ENCODE data around the gene CAVIN3. TPM values are rescaled to one million over a fixed set of nuclear protein-coding genes. Genes with fewer than 3 reads are reported as not detected.

CAVIN3 gene
- total and polyA plus RNA-seq, 8 donors = 12.8 to 166 (median 54.2) TPM

GRCh38 chr11:6326303-6326702, 6.0 kb upstream of the CAVIN3 start:
- peaks cover 7 to 30% (median 12%) of the 10 kb centered on the region in 4 donors for H3K4me1 ChIP-seq
- no peak for DNase-seq
- no peaks in the 10 kb centered on the region for H3K9me3 ChIP-seq
- no peak overlapping the region for H3K4me3 ChIP-seq
- H3K36me3 ChIP-seq = no peaks in the 10 kb centered on the region
- no peak overlapping the region for H3K27ac ChIP-seq
- H3K27me3 ChIP-seq = no peaks in the 10 kb centered on the region
- intact Hi-C loops (cut with DNase I; ENCODE audit: low total_unique reads) = no loop called here
- TF ChIP-seq POLR2A (IDR thresholded peaks at IDR 0.05) = no peak
- TF ChIP-seq POLR2AphosphoS5 (IDR thresholded peaks at IDR 0.05) = no peak
- TF ChIP-seq EP300 (IDR thresholded peaks at IDR 0.05) = no peak
- TF ChIP-seq, protein P1, sequence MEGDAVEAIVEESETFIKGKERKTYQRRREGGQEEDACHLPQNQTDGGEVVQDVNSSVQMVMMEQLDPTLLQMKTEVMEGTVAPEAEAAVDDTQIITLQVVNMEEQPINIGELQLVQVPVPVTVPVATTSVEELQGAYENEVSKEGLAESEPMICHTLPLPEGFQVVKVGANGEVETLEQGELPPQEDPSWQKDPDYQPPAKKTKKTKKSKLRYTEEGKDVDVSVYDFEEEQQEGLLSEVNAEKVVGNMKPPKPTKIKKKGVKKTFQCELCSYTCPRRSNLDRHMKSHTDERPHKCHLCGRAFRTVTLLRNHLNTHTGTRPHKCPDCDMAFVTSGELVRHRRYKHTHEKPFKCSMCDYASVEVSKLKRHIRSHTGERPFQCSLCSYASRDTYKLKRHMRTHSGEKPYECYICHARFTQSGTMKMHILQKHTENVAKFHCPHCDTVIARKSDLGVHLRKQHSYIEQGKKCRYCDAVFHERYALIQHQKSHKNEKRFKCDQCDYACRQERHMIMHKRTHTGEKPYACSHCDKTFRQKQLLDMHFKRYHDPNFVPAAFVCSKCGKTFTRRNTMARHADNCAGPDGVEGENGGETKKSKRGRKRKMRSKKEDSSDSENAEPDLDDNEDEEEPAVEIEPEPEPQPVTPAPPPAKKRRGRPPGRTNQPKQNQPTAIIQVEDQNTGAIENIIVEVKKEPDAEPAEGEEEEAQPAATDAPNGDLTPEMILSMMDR (IDR thresholded peaks at IDR 0.05) = no peak

- TF ChIP-seq POLR2AphosphoS5 (IDR thresholded peaks at IDR 0.05) = no peak
- TF ChIP-seq EP300 (IDR thresholded peaks at IDR 0.05) = no peak
- no peak for TF ChIP-seq POLR2A (IDR thresholded peaks at IDR 0.05)
- TF ChIP-seq, protein P1 (IDR thresholded peaks at IDR 0.05) = no peak
- peaks cover 0 to 19% (median 6%) of the 10 kb centered on the region in 3 donors for H3K27me3 ChIP-seq
- H3K9me3 ChIP-seq = no peaks in the 10 kb centered on the region
- WGBS, 5 donors = 26 to 54% (median 48%) methylated on average over 1 of the region's 1 CpG
- intact Hi-C loops (cut with DNase I; ENCODE audit: low total_unique reads) = no loop called here
- H3K36me3 ChIP-seq = no peaks in the 10 kb centered on the region
- H3K4me3 ChIP-seq = no peak overlapping the region
- peaks cover 28 to 59% (median 40%) of the 10 kb centered on the region in 4 donors for H3K4me1 ChIP-seq
- DNase-seq = peak; percentile 18 to 32
- peak overlapping the region in 4 of 5 donors; percentile 60 to 96 (median 96) for H3K27ac ChIP-seq
Observed at GRCh38 chr11:6323291-6323905, 3.1 kb upstream of the CAVIN3 start.

DNA sequence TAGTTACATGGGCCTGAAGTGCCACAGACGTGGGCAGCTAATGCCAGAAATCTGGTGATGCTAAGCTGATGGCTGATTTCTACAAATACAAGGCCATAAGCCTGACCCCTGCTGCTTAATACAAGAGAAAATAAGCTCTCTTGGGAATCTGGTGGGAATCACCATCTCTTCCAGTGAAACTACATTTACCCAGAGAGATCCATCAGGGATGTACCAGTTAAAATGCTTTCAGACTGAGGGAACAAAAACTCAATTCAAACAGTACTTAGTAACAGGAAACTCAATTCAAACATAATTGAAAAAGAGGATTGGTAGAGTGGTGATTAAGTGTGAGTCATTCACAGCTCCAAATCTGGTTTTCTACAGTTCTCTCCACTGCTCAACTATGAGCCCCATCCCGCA, 1.7 kb upstream of the CAVIN3 start:
- DNase-seq = peak in 1 of 2 donors; percentile 41
- Histone ChIP-seq H3K4me3 (no peak overlapping the region), H3K36me3 (no peaks in the 10 kb centered on the region), H3K9me3 (no peaks in the 10 kb centered on the region), H3K27ac (peak overlapping the region; percentile 75 to 96 (median 96)), H3K4me1 (peaks cover 28 to 70% (median 50%) of the 10 kb centered on the region in 4 donors), H3K27me3 (peaks cover 0 to 19% (median 6%) of the 10 kb centered on the region in 3 donors)
- TF ChIP-seq EP300 (IDR thresholded peaks at IDR 0.05) = no peak
- TF ChIP-seq POLR2A (IDR thresholded peaks at IDR 0.05) = no peak
- TF ChIP-seq, protein P1 (IDR thresholded peaks at IDR 0.05) = no peak
- no peak for TF ChIP-seq POLR2AphosphoS5 (IDR thresholded peaks at IDR 0.05)
- 32 to 66% (median 38%) methylated on average over 2 of the region's 2 CpGs for WGBS, 5 donors
- intact Hi-C loops (cut with DNase I; ENCODE audit: low total_unique reads) = no loop called here

DNA sequence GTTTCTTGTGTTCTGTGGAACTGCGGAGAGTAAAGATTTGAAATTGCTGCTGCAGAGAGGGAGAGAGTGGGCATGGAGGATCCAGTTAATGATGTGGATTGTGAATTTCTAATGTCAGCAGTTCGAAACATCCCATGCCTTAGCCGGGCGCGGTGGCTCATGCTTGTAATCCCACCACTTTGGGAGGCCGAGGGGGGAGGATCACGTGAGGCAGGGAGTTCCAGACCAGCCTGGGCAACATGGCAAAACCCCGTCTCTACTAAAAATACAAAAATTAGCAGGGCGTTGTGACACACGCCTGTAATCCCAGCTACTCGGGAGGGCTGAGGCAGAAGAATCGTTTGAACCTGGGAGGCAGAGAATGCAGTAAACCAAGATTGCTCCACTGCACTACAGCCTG, 1.1 kb upstream of the CAVIN3 start:
- peak overlapping the region; percentile 61 to 70 (median 67) for H3K4me3 ChIP-seq

More for the DNA sequence above, 1.1 kb upstream of the CAVIN3 start:
- Histone ChIP-seq H3K27ac (peak overlapping the region; percentile 75 to 96 (median 96)), H3K36me3 (no peaks in the 10 kb centered on the region), H3K27me3 (peaks cover 0 to 19% (median 6%) of the 10 kb centered on the region in 3 donors), H3K9me3 (no peaks in the 10 kb centered on the region), H3K4me1 (peaks cover 28 to 74% (median 51%) of the 10 kb centered on the region in 4 donors)
- no peak for DNase-seq
- WGBS, 5 donors = 59 to 79% (median 62%) methylated on average over 12 of the region's 12 CpGs
- TF ChIP-seq EP300 (IDR thresholded peaks at IDR 0.05) = no peak
- TF ChIP-seq POLR2A (IDR thresholded peaks at IDR 0.05) = no peak
- TF ChIP-seq, protein P1 (IDR thresholded peaks at IDR 0.05) = no peak
- no peak for TF ChIP-seq POLR2AphosphoS5 (IDR thresholded peaks at IDR 0.05)
- intact Hi-C loops (cut with DNase I; ENCODE audit: low total_unique reads) = no loop called here

Measured in stomach (tissue), 9 donors.